ENCODE data around the gene PLD1.

- TF ChIP-seq CTCF (IDR thresholded peaks at IDR 0.05) (no peak), POLR2A (IDR thresholded peaks at IDR 0.05) (no peak)
Observed at GRCh38 chr3:171672124-171672523, 138.2 kb downstream of the PLD1 start.

Data from tibial nerve (tissue), 3 donors.